Sigmoid colon (tissue), 7 donors: ENCODE results near the gene RNF8. TPM values are rescaled to one million over a fixed set of nuclear protein-coding genes. Genes with fewer than 3 reads are reported as not detected.

Experiments
- DNase-seq: peaks from one replicate; pipeline ENCODE4 v3.0.0-alpha.2; 2019
- H3K27ac ChIP-seq, 4 donors: fragments of 200-600 bp; sonication (generic); one replicate each; pipeline ENCODE4 v1.5.1; 2016 to 2019; ENCODE audit warnings: mild to moderate bottlenecking in 1 of 4
- H3K27me3 ChIP-seq, 3 donors: fragments of 200-600 bp; sonication (generic); one replicate each; pipeline ENCODE4 v1.5.1; 2019; ENCODE audit warnings: mild to moderate bottlenecking in 1 of 3
- H3K36me3 ChIP-seq, 4 donors: fragments of 200-600 bp; sonication (generic); one replicate each; pipeline ENCODE4 v1.5.1; 2016 to 2019
- H3K4me1 ChIP-seq, 4 donors: fragments of 200-600 bp; sonication (generic); one replicate each; pipeline ENCODE4 v1.5.1; 2017 to 2019
- H3K4me3 ChIP-seq, 4 donors: fragments of 200-600 bp; sonication (generic); one replicate each; pipeline ENCODE4 v1.5.1; 2017 to 2019; ENCODE audit warnings: mild to moderate bottlenecking in 2 of 4, moderate library complexity in 1 of 4
- H3K9me3 ChIP-seq, 4 donors: fragments of 200-600 bp in 3 of 4; sonication (generic) in 3 of 4; one replicate each; pipeline versions ENCODE4 v1.5.1 to v1.6.1; 2013 to 2019
- CTCF ChIP-seq, 4 experiments: fragments of 450-650 bp in 3 of 4; fragments of 200-600 bp in 1 of 4; IDR thresholded peaks; one replicate each; pipeline ENCODE4 v1.5.1; 2016 to 2019; ENCODE audit warnings: antibody characterized with exemption in 4 of 4, mild to moderate bottlenecking in 3 of 4, moderate library complexity in 2 of 4
- EP300 ChIP-seq, 4 donors: sonication (generic); formaldehyde crosslinking; IDR thresholded peaks; one replicate each; pipeline ENCODE4 v1.6.1; 2017; ENCODE audit warnings: antibody characterized with exemption in 4 of 4
- POLR2A ChIP-seq, 2 donors: fragments of 450-650 bp; IDR thresholded peaks; one replicate each; pipeline ENCODE4 v1.6.1; 2016; ENCODE audit warnings: antibody characterized with exemption in 2 of 2, mild to moderate bottlenecking in 2 of 2, moderate library complexity in 2 of 2
- POLR2AphosphoS5 ChIP-seq, 4 donors: sonication (generic); formaldehyde crosslinking; IDR thresholded peaks; one replicate each; pipeline ENCODE4 v1.6.1; 2017; ENCODE audit warnings: antibody characterized with exemption in 4 of 4
- WGBS, 2 donors: extraction: QIAGEN DNeasy Blood & Tissue Kit; methylation state at CpG; one replicate each; pipeline ENCODE4 v1.1.7; 2013; 5-methylcytosine and 5-hydroxymethylcytosine counted together
- intact Hi-C: fragments of 100-400 bp; cut with DNase I; formaldehyde crosslinking; loops from one replicate; pipeline ENCODE4 v1.15.1; 2023
- polyA plus RNA-seq, 3 donors: library from polyadenylated mRNA; stranded (reverse); fragments of 200-250 nt; gene quantifications; one replicate each; pipeline ENCODE4 v1.2.3, GENCODE V29; 2013
- total RNA-seq, 4 donors: library from RNA; depleted of rRNA; stranded (reverse); fragments of >200 nt; gene quantifications; one replicate each; pipeline ENCODE4 v1.1.0, GENCODE V29; 2016
- donor health status: healthy with polysubstance abuse.
- donor health status: Bipolar disorder and iron deficiency.
- donor health status: healthy.

RNF8 gene
- total and polyA plus RNA-seq, 7 donors, result 8.8 to 18.5 (median 11.6) TPM

DNA sequence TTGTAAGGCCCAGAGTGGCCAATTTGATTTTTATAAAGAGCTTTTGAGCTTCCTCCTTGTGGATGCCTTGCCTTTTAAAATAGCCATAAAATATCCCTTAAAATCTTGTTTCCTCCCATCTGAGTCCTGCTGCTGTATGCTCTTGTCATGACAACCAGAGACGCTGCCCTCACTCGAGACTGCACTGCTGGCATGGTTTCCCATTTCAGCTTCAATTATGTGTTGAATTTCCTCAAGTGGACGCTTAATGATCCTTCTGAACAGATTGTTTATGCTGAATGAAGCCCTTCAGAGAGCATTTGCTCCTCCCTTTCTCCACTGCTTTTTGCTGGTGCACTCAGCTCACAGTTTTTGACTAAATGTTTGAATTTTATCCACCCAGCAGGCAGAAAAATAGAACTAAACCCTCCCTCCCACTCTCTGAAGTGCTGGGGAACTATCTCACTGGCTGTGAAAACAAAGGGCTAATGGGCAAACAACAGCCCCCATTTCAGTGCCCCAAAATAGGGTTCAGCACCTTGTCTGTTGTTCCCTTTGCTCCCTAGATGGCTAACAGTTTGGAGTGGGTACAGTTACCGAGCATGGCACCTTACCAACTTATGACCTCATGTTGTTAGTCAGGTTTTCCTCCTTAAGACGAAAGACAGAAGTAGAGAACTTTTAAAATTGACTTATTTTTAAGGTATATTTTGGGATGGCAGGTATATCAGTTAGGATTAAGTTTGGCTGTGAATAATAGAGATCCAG is 45.5 kb upstream of the RNF8 start:
- TF ChIP-seq POLR2A (IDR thresholded peaks at IDR 0.05), result no peak
- peak in 1 of 4 donors; percentile 35 for TF ChIP-seq POLR2AphosphoS5 (IDR thresholded peaks at IDR 0.05)
- TF ChIP-seq EP300 (IDR thresholded peaks at IDR 0.05), result no peak
- Histone ChIP-seq H3K9me3 (no peaks in the 10 kb centered on the region), H3K27me3 (no peaks in the 10 kb centered on the region), H3K4me3 (no peak overlapping the region), H3K36me3 (peaks cover 0 to 18% (median 3%) of the 10 kb centered on the region in 4 donors), H3K27ac (peak overlapping the region in 3 of 4 donors; percentile 39 to 66 (median 63)), H3K4me1 (peaks cover 0 to 37% (median 32%) of the 10 kb centered on the region in 4 donors)
- intact Hi-C loops, result no loop called here
- no peak for DNase-seq
- WGBS, 2 donors, result 73 to 76% methylated on average over 5 of the region's 5 CpGs

DNA sequence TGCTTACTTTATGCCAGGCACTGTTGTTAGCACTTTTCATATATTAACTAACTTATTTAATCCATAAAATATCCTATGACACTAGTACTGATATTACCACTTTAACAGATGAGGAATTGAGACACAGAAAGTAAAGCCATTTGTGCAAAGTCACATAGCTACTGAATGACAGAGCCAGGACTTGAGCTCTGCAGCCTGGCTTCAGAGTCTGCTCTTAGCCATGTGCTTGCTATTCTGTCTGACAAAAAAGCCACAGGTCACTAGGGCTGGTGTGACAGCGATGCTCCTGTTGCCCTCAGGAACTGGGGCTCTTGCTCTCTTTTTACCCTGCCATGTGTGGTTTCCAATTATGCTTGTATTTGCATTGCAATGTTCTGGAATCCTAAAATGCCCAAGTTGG is 44.7 kb upstream of the RNF8 start:
- Histone ChIP-seq H3K27ac (peak overlapping the region in 2 of 4 donors; percentile 39 to 66), H3K4me3 (no peak overlapping the region), H3K9me3 (no peaks in the 10 kb centered on the region), H3K36me3 (peaks cover 0 to 18% (median 3%) of the 10 kb centered on the region in 4 donors), H3K27me3 (no peaks in the 10 kb centered on the region), H3K4me1 (peaks cover 0 to 37% (median 32%) of the 10 kb centered on the region in 4 donors)
- no peak for TF ChIP-seq CTCF (IDR thresholded peaks at IDR 0.05)
- no peak for TF ChIP-seq EP300 (IDR thresholded peaks at IDR 0.05)
- no peak for TF ChIP-seq POLR2A (IDR thresholded peaks at IDR 0.05)
- intact Hi-C loops, result no loop called here
- 94 to 100% methylated on average over 1 of the region's 1 CpG for WGBS, 2 donors
- DNase-seq, result no peak

DNA sequence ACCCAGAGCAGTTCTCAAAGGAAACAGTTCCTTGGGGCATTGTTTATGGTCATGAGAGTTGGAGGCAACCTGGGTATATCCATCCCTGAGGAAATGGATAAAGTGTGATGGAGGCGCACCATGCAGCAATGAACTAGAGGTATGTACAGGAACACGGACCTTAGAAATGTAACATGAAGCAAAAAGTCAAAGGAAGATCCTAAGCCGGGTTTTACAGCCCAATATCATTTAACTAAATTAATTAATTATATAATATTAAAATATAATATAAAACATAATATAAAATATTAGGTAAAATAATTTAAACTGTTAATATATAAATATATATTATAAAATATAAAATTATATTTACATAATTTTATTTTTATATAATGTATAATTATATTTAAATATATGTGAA is 44.1 kb upstream of the RNF8 start:
- Histone ChIP-seq H3K4me1 (peaks cover 0 to 37% (median 32%) of the 10 kb centered on the region in 4 donors), H3K27ac (no peak overlapping the region), H3K9me3 (no peaks in the 10 kb centered on the region), H3K36me3 (peaks cover 0 to 22% (median 5%) of the 10 kb centered on the region in 4 donors), H3K4me3 (no peak overlapping the region), H3K27me3 (no peaks in the 10 kb centered on the region)
- TF ChIP-seq POLR2AphosphoS5 (IDR thresholded peaks at IDR 0.05) (no peak), EP300 (IDR thresholded peaks at IDR 0.05) (no peak), CTCF (IDR thresholded peaks at IDR 0.05) (no peak), POLR2A (IDR thresholded peaks at IDR 0.05) (no peak)
- WGBS, 2 donors, result 64 to 67% methylated on average over 3 of the region's 3 CpGs
- DNase-seq, result no peak
- intact Hi-C loops, result no loop called here

DNA sequence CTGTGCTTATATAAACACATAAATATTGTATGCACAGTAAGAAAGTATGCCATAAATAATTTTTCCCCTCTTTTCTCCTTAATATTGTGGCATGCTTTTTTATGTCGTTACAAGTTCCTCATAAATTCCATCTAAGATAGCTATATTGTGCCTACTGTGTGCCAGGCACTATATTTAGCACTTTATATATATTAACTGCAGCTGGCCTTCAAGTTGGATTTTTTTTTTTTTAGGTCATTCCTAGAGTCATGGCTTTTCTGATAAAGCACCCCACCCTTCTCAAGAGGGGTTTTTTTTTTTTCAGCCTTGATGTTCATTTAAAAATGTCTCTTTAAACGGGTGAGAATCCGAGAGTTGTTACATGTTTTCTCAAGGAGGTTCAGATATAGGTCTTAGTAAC is 42.8 kb upstream of the RNF8 start:
- Histone ChIP-seq H3K27ac (no peak overlapping the region), H3K27me3 (no peaks in the 10 kb centered on the region), H3K9me3 (no peaks in the 10 kb centered on the region), H3K36me3 (peaks cover 6 to 28% (median 9%) of the 10 kb centered on the region in 4 donors), H3K4me1 (peaks cover 0 to 37% (median 32%) of the 10 kb centered on the region in 4 donors), H3K4me3 (no peak overlapping the region)
- intact Hi-C loops, result no loop called here
- no peak for DNase-seq
- 89 to 91% methylated on average over 3 of the region's 3 CpGs for WGBS, 2 donors
- TF ChIP-seq EP300 (IDR thresholded peaks at IDR 0.05) (no peak), POLR2AphosphoS5 (IDR thresholded peaks at IDR 0.05) (no peak), POLR2A (IDR thresholded peaks at IDR 0.05) (no peak), CTCF (IDR thresholded peaks at IDR 0.05) (no peak)

DNA sequence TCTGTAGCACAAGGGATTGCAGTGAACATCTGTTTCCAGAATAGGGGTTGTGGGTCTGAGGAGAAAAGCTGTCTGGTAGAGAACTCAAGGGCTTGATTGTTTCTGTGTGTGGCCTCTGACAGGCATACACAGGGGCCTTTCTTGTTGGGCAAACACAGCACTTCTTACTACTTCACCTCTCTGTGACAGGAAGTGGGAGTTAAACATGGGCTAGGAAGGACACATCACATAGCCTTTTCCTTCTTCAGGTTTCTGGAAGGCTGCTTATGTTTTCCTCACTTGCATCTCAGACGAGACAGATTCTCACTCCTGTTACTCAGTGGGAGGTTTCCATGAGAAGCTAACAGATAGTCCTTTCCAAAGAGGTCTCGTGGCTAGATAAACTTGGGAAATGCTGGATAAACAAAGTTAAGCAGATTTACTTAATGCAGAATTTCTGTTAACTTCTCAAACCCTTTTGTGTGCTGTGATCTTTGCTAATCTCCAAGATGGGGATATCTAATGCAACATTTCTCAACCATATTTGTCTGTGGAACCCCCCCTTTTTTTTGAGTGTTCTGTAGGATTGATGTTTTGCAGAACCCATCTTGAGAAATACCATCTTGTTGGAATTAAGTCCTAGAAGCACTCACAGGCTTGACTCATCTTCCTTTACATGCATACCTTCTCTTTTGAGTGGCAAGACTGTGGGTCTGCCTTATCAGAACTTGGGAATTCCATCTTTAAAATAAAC is 41.9 kb upstream of the RNF8 start:
- Histone ChIP-seq H3K4me3 (no peak overlapping the region), H3K36me3 (peaks cover 9 to 38% (median 14%) of the 10 kb centered on the region in 4 donors), H3K27ac (no peak overlapping the region), H3K4me1 (peaks cover 0 to 37% (median 32%) of the 10 kb centered on the region in 4 donors), H3K27me3 (no peaks in the 10 kb centered on the region), H3K9me3 (no peaks in the 10 kb centered on the region)
- TF ChIP-seq CTCF (IDR thresholded peaks at IDR 0.05) (no peak), POLR2AphosphoS5 (IDR thresholded peaks at IDR 0.05) (no peak), POLR2A (IDR thresholded peaks at IDR 0.05) (no peak), EP300 (IDR thresholded peaks at IDR 0.05) (no peak)
- WGBS, 2 donors, result 83 to 85% methylated on average over 2 of the region's 2 CpGs
- intact Hi-C loops, result no loop called here
- no peak for DNase-seq
